Loucy (cell line): ENCODE data around the gene IGLL1.

Experiments
- H2AFZ ChIP-seq: fragments of 200-600 bp; sonication (generic); 2 replicates; pipeline ENCODE4 v1.6.0; 2016; ENCODE audit warnings: antibody characterized with exemption, mild to moderate bottlenecking, low read length, moderate library complexity
- H3F3A ChIP-seq: fragments of 200-600 bp; 2 replicates; pipeline ENCODE4 v1.6.0; 2016; ENCODE audit warnings: antibody characterized with exemption, low read depth, mild to moderate bottlenecking
- H3K27me3 ChIP-seq: fragments of 200-600 bp; sonication (generic); 2 replicates; pipeline ENCODE4 v1.6.1; 2014; ENCODE audit warnings: low read length, mild to moderate bottlenecking; ENCODE audit not compliant: insufficient read depth, poor library complexity, severe bottlenecking
- H3K36me3 ChIP-seq: fragments of 200-600 bp; sonication (generic); 2 replicates; pipeline ENCODE4 v1.6.1; 2016; ENCODE audit warnings: low read length; ENCODE audit not compliant: insufficient read depth
- H3K4me1 ChIP-seq: fragments of 200-600 bp; sonication (generic); 2 replicates; pipeline ENCODE4 v1.5.1; 2014; ENCODE audit warnings: low read length, mild to moderate bottlenecking; ENCODE audit not compliant: insufficient read depth, poor library complexity, severe bottlenecking
- H3K4me2 ChIP-seq: fragments of 200-600 bp; sonication (generic); 2 replicates; pipeline ENCODE4 v1.6.0; 2014; ENCODE audit warnings: antibody characterized with exemption, low read length, low read depth, mild to moderate bottlenecking; ENCODE audit not compliant: poor library complexity, severe bottlenecking
- H3K4me3 ChIP-seq: fragments of 200-600 bp; sonication (generic); 2 replicates; pipeline ENCODE4 v1.5.1; 2014; ENCODE audit warnings: low read length, mild to moderate bottlenecking, mixed read lengths; ENCODE audit not compliant: poor library complexity, severe bottlenecking
- H3K79me2 ChIP-seq: fragments of 200-600 bp; sonication (generic); 2 replicates; pipeline ENCODE4 v1.6.1; 2014; ENCODE audit warnings: low read length; ENCODE audit not compliant: insufficient read depth
- H3K9ac ChIP-seq: fragments of 200-600 bp; sonication (generic); 2 replicates; pipeline ENCODE4 v1.6.0; 2014; ENCODE audit warnings: mild to moderate bottlenecking, low read depth, low read length, moderate library complexity; ENCODE audit not compliant: poor library complexity, severe bottlenecking
- H3K9me2 ChIP-seq: fragments of 200-600 bp; sonication (generic); replicated peaks from 2 replicates; pipeline ENCODE4 v1.6.1; 2016; ENCODE audit warnings: low read depth, low read length, mixed read lengths
- H3K9me3 ChIP-seq: fragments of 200-600 bp; sonication (generic); 2 replicates; pipeline ENCODE4 v1.6.1; 2014; ENCODE audit warnings: mild to moderate bottlenecking, antibody characterized with exemption, low read length, low read depth; ENCODE audit not compliant: insufficient read depth
- H4K20me1 ChIP-seq: fragments of 200-600 bp; sonication (generic); 2 replicates; pipeline ENCODE4 v1.6.0; 2014; ENCODE audit warnings: antibody characterized with exemption, low read length, mild to moderate bottlenecking; ENCODE audit not compliant: insufficient read depth, poor library complexity, severe bottlenecking
- CTCF ChIP-seq: fragments of 200-600 bp; sonication (generic); conservative IDR thresholded peaks from 2 replicates; pipeline ENCODE4 v1.5.1; 2014; ENCODE audit warnings: mild to moderate bottlenecking, antibody characterized with exemption, low read length
- EZH2phosphoT487 ChIP-seq: fragments of 200-600 bp; IDR thresholded peaks from 2 replicates; pipeline ENCODE4 v1.6.1; 2018; ENCODE audit warnings: antibody characterized with exemption, mild to moderate bottlenecking, moderate library complexity, borderline replicate concordance

IGLL1 gene

GRCh38 chr22:23576681-23577080 lies 3.4 kb downstream of the IGLL1 start:
- Histone ChIP-seq H3K9ac (peak overlapping the region; percentile 99), H3K9me2 (no peaks in the 10 kb centered on the region), H4K20me1 (peaks cover 29% of the 10 kb centered on the region), H3K4me3 (peak overlapping the region; percentile 85), H3K4me2 (peak overlapping the region; percentile 99), H2AFZ (no peak overlapping the region), H3K9me3 (no peaks in the 10 kb centered on the region), H3K27me3 (peaks cover 47% of the 10 kb centered on the region), H3F3A (peaks cover 35% of the 10 kb centered on the region), H3K79me2 (peaks cover 89% of the 10 kb centered on the region), H3K4me1 (peaks cover 27% of the 10 kb centered on the region), H3K36me3 (peaks cover 73% of the 10 kb centered on the region)
- TF ChIP-seq CTCF (no peak), EZH2phosphoT487 (no peak)

- H3K9me2 ChIP-seq, result no peaks in the 10 kb centered on the region
- H3K4me1 ChIP-seq, result peaks cover 23% of the 10 kb centered on the region
- H3K9ac ChIP-seq, result peak overlapping the region; percentile 99
- no peak overlapping the region for H2AFZ ChIP-seq
- no peaks in the 10 kb centered on the region for H3K9me3 ChIP-seq
- peaks cover 77% of the 10 kb centered on the region for H3K36me3 ChIP-seq
- peaks cover 35% of the 10 kb centered on the region for H3F3A ChIP-seq
- H3K79me2 ChIP-seq, result peaks cover 92% of the 10 kb centered on the region
- TF ChIP-seq CTCF (no peak), EZH2phosphoT487 (no peak)
- peak overlapping the region; percentile 99 for H3K4me2 ChIP-seq
- peak overlapping the region; percentile 85 for H3K4me3 ChIP-seq
- H4K20me1 ChIP-seq, result peaks cover 32% of the 10 kb centered on the region
- H3K27me3 ChIP-seq, result peaks cover 47% of the 10 kb centered on the region
Observed at GRCh38 chr22:23575601-23576000, 4.5 kb downstream of the IGLL1 start.

GRCh38 chr22:23574877-23575276 lies 5.2 kb downstream of the IGLL1 start:
- Histone ChIP-seq H3K36me3 (peaks cover 77% of the 10 kb centered on the region), H3K27me3 (peaks cover 46% of the 10 kb centered on the region), H3K9me3 (no peaks in the 10 kb centered on the region), H3F3A (peaks cover 38% of the 10 kb centered on the region), H3K9ac (peak overlapping the region; percentile 99), H3K4me1 (peaks cover 25% of the 10 kb centered on the region), H2AFZ (no peak overlapping the region), H4K20me1 (peaks cover 32% of the 10 kb centered on the region), H3K4me3 (peak overlapping the region; percentile 85), H3K79me2 (peaks cover 86% of the 10 kb centered on the region), H3K4me2 (peak overlapping the region; percentile 99), H3K9me2 (no peaks in the 10 kb centered on the region)
- TF ChIP-seq EZH2phosphoT487 (no peak), CTCF (no peak)
